Endothelial cell (in vitro differentiated cells): ENCODE results near the gene DRD1. TPM values are rescaled to one million over a fixed set of nuclear protein-coding genes. Genes with fewer than 3 reads are reported as not detected.

Source experiments
- DNase-seq: peaks from one replicate; pipeline ENCODE4 v3.0.0; 2021; ENCODE audit warnings: low spot score
- H3K27ac Mint-ChIP-seq: one replicate; pipeline ENCODE4 v1.8.0; 2021; ENCODE audit warnings: mixed read lengths, inconsistent platforms; ENCODE audit not compliant: unreplicated experiment
- H3K27me3 Mint-ChIP-seq: one replicate; pipeline ENCODE4 v1.8.0; 2021; ENCODE audit warnings: mild to moderate bottlenecking, moderate library complexity, mixed read lengths, inconsistent platforms; ENCODE audit not compliant: unreplicated experiment
- H3K36me3 Mint-ChIP-seq: one replicate; pipeline ENCODE4 v1.8.0; 2021; ENCODE audit warnings: mild to moderate bottlenecking, low read depth, mixed read lengths, inconsistent platforms; ENCODE audit not compliant: unreplicated experiment
- H3K4me1 Mint-ChIP-seq: one replicate; pipeline ENCODE4 v1.8.0; 2021; ENCODE audit warnings: mild to moderate bottlenecking, mixed read lengths, inconsistent platforms; ENCODE audit not compliant: unreplicated experiment
- H3K4me3 Mint-ChIP-seq: one replicate; pipeline ENCODE4 v1.8.0; 2021; ENCODE audit warnings: mild to moderate bottlenecking, mixed read lengths, inconsistent platforms; ENCODE audit not compliant: unreplicated experiment
- H3K9me3 Mint-ChIP-seq: one replicate; pipeline ENCODE4 v1.8.0; 2021; ENCODE audit warnings: mixed read lengths, inconsistent platforms; ENCODE audit not compliant: unreplicated experiment
- CTCF ChIP-seq: fragments of 200-600 bp; sonication (generic); IDR thresholded peaks from one replicate; pipeline ENCODE4 v1.5.0; 2021; ENCODE audit warnings: antibody characterized with exemption; ENCODE audit not compliant: unreplicated experiment
- total RNA-seq: library from RNA; stranded (reverse); fragmentation: NEBNext Ultra II Directional; extraction: Animal tissue kit (Norgen Biotek cat#: 25700); gene quantifications from one replicate; pipeline ENCODE4 v1.2.1, GENCODE V29; 2021; ENCODE audit not compliant: unreplicated experiment

DRD1 gene
- total RNA-seq, 1 donor from 2014 or later, result 0.18 TPM

GRCh38 chr5:175422058-175422457 is 21.9 kb downstream of the DRD1 start:
- no peaks in the 10 kb centered on the region for H3K27me3 Mint-ChIP-seq
- H3K4me1 Mint-ChIP-seq, result no peaks in the 10 kb centered on the region
- no peak overlapping the region for H3K27ac Mint-ChIP-seq
- no peak overlapping the region for H3K4me3 Mint-ChIP-seq
- TF ChIP-seq CTCF, result no peak
- no peaks in the 10 kb centered on the region for H3K9me3 Mint-ChIP-seq
- no peaks in the 10 kb centered on the region for H3K36me3 Mint-ChIP-seq
- no peak for DNase-seq

- no peaks in the 10 kb centered on the region for H3K4me1 Mint-ChIP-seq
- no peaks in the 10 kb centered on the region for H3K9me3 Mint-ChIP-seq
- no peak for DNase-seq
- no peak overlapping the region for H3K27ac Mint-ChIP-seq
- no peak for TF ChIP-seq CTCF
- H3K36me3 Mint-ChIP-seq, result no peaks in the 10 kb centered on the region
- no peak overlapping the region for H3K4me3 Mint-ChIP-seq
- no peaks in the 10 kb centered on the region for H3K27me3 Mint-ChIP-seq
Measured at GRCh38 chr5:175420383-175420782, 23.6 kb downstream of the DRD1 start.

GRCh38 chr5:175418251-175418650 is 25.7 kb downstream of the DRD1 start:
- no peak for DNase-seq
- Mint-ChIP-seq H3K9me3 (no peaks in the 10 kb centered on the region), H3K4me3 (no peak overlapping the region), H3K27ac (no peak overlapping the region), H3K36me3 (no peaks in the 10 kb centered on the region), H3K4me1 (no peaks in the 10 kb centered on the region), H3K27me3 (no peaks in the 10 kb centered on the region)
- TF ChIP-seq CTCF, result no peak

GRCh38 chr5:175417384-175417783 is 26.6 kb downstream of the DRD1 start:
- Mint-ChIP-seq H3K27me3 (no peaks in the 10 kb centered on the region), H3K27ac (no peak overlapping the region), H3K4me3 (no peak overlapping the region), H3K36me3 (no peaks in the 10 kb centered on the region), H3K4me1 (no peaks in the 10 kb centered on the region), H3K9me3 (no peaks in the 10 kb centered on the region)
- no peak for TF ChIP-seq CTCF
- no peak for DNase-seq

- Mint-ChIP-seq H3K4me1 (no peaks in the 10 kb centered on the region), H3K9me3 (no peaks in the 10 kb centered on the region), H3K27me3 (no peaks in the 10 kb centered on the region), H3K27ac (no peak overlapping the region), H3K4me3 (no peak overlapping the region), H3K36me3 (no peaks in the 10 kb centered on the region)
- TF ChIP-seq CTCF, result no peak
- no peak for DNase-seq
Measured at GRCh38 chr5:175415303-175415702, 28.7 kb downstream of the DRD1 start.
